DMS 273 (cell line): ENCODE results near the gene RAX2.

Experiments
- DNase-seq: peaks from one replicate; lab custom pipeline; 2025; ENCODE audit not compliant: unreplicated experiment; lab: John Stamatoyannopoulos, UW

Gene RAX2

DNA sequence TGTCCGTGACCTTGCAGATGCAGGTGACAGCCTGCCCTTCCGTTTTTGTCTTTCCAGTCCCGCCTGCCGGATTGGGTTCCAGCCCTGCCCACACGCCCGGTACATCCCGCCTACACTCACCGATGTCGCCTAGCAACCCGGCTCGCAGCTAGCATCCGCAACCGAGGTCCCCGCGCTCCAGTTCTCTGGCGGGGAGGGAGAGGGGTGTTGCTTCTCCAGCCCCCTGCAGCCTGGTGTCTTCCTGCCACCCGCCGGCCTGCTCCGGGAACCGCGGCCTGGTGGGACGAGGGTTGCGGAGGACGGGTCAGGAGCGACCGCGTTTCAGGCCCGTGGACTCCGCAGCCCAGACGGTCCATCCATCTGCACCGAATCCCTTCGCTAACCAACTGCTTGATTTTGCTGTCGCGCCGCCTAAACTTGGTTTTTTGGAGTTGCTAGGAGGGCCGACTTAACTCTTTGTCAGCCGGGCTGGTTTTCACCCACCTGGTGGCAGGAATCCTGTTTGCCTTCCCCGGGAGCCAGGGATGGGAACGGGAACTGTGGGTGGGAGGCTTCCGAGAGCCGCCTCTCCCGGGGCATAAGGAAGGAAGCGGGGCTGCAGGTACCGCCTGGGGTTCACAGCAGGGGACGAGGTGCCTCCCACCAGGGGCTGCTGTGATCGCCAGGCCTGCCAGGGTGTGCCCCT lies 29.5 kb upstream of the RAX2 start:
- peak; percentile 87 for DNase-seq

DNA sequence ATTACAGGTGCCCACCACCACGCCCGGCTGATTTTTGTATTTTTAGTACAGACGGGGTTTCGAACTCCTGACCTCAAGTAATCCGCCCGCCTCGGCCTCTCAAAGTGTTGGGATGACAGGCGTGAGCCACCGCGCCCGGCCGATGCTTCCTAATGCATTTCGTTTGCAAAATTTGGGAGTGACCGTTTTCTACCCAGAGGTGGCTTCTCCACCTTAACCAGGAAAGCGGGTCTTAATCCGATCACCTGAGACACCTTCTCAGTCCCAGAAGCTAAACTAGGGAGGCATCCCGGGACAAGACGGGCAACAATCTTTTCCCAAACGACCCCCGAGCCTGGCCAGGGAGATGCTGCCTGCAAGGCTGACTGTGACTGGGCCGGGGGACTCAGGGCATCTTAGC lies 29.0 kb upstream of the RAX2 start:
- DNase-seq, result no peak

DNA sequence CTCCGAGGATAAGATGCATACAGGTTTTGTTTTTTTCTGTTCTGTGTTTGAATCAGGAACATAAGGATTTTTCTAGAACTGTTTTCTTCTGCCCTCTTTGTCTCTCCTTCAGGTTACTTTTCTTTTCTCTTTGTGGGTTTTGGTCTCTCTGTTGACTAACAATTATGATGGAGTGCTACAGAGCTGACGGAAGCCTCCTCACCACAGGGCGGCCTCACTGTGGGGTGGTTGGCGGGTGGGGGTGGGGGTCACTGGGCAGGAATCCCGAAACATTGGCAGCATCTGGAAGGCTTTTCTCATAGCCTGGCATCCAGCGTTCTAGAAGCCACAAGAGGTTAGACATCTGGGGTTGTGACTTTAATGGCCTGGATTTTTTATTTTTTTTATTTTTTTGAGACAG lies 26.1 kb upstream of the RAX2 start:
- DNase-seq, result no peak

DNA sequence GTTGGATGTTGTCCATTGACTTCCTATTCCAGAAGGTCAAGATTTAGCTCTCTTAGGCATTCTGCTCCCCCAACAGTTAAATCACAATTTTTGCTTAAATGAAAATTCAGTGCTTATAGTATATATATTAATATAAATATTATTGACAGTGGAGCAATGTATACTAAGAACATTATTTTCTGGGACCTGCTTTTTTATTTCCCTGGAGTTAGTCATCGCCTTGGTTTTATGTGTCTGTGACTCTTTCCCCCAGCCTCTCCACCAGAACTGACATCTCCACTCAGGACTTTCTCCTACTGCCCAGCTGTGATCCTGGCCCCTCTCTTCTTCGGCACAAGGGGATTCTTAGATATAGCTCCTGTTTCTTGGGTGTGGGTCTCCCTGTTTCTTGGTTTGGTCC lies 24.3 kb upstream of the RAX2 start:
- no peak for DNase-seq

DNA sequence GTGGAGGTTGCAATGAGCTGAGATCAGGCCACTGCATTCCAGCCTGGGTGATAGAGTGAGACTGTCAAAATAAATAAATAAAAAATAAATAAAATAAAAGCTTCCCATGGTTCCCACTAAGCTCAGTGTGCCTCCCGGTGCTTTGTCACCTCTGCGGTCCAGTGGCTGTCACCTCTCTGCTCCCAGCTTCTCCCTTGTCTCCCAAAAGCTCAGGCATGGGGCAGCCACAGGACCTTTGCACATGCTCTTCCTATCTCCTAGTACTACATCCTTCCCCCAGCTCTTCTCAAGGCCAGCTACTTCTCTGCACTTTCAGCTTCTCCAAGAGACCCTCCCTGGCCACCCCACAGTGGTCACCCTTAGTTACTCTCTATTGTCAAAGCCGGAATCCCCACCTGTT lies 21.8 kb upstream of the RAX2 start:
- no peak for DNase-seq

DNA sequence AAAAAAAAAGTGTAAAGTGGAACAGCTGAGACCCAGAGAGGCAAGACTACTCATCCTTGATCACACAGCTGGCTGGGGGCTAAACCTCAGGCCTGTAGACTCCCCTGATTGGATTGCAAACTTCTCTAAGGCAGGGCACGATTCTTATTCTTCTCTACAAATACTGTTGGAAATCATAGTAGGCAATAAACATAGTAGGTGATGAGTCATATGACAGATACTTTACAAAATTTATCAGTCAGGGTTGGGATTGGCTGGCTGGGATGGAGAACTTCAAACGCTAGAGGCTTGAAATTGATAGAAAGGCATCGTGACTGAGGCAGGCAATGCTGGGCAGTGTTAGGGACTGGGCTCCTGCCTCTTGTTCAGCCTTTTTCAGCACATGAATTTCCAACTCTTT lies 20.1 kb upstream of the RAX2 start:
- DNase-seq, result no peak

DNA sequence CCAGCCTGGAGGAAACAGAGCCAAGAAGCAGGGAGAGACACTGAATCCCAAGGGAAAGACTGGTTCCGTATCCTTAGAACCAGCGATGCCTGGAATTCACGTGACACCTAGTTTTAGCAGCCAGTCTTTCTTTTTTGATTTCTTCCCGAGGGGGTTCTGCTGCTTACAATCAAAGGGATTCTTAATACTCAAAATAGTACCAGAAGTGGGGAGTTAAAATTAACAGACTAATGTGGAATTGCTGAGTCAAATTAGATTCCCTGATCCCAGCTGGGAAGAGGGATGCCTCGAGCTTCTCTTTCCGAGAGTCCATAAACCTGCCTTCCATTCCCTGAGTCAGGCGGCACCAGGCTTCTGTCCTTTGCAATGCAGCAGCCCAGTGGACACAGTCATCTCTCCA lies 18.9 kb upstream of the RAX2 start:
- no peak for DNase-seq

DNA sequence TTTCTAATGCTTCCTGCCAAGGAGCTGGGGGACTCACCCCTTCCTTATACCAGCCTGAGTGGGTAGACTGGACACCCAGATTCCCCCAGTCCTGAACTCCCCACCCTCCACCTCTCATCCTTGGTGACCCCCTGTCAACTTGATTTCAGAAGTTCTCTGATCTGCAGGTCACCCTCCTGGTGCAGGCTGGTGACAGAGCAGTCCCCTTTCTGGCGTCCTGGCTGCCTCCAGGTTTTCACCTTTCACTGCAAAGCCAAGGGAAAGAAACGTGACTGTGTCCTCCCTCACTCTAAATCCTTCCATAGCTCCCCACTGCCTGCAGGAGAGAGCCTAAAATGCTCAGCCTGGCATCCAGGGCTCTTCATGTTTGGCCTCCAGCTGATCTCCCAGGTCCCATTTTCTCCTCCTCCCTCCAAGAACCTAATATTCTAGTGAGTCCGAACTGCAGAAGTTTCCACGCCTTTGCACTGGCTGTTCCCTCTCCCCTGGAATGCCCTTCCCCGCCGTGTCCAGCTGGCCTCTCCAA lies 18.2 kb upstream of the RAX2 start:
- no peak for DNase-seq

DNA sequence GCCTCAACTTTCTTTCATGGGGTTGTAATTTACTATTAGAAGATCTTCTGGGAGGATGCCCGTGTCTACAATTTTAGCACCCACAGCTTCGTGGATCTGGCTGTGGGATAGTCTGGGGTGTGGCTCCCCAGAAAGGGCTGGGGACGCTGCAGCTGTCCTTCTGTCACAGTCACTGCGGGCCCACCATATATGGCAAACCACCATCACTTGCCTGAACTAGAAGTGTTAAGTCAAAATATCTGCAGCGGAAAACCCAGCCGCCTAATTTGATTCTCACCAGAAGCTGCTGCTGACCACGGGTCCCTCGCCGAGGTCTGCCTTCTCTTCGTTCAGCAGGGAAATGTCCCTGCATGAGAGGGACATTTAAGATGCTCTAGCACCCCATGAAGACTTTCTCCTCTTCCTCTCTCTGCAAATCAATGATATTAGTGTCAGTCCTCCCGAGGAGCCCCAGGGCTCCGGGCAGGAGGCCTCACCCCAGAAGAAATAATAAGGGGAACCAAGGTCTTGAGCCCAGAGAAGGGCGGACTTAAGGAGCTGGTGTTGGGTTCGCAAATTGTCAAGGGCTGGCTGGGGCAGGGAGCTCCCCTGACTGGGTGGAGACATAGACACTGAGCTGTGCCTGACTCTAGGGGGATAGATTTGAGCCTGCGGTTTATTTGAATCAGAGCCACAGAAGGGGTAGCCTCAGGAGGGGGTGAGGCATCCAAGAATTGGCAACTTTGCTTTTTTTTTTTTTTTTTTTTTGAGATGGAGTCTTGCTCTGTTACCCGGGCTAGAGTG lies 17.2 kb upstream of the RAX2 start:
- no peak for DNase-seq

DNA sequence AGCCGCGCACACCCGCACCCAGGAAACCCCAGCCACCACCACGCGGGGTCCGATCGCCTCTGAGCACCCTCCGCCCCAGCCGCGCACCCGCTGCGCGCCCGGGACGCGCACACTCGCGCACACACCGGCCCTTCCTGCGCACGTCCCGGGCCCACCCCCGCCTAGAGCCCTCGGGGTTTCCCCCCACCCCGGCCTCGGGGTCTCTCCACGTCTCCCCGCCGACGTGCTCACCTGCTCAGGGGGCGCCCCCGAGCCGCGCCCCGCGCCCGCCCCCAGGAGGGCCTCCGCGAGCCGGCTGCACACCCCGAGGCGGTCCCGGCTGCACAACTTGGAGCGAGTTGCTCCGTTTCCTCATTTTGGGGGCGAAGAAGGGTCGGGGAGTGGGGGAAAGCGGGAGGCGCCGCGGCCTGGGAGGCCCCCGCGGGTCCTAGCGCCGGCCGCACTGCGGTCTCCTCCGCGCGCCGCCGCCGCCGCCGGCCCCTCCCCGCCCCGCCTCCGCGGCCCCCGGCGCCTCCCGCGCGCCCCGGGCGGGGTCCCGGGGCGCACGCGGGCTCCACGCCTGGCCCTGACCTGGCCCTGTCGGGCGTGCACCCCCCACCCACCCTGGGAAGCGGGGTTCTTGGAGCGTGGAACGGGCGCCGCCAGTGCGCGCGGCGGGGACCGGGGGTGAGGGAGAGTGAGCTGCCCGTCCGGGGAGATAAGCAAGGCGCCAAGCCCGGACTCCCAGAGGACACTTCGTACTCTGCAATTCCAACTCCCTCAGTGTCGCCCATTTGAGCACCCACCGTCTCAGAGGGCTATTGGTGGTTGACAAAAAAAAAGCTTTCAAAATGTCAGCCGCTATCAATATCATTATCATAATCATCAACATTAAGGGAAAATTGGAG lies 14.2 kb upstream of the RAX2 start, which contains the start of gene MATK:
MATK (minus strand) TSS at position 444 of the 887 bp plus-strand sequence. CDS start 1,246 bp downstream, outside the sequence.
- DNase-seq, result peak; percentile 76

DNA sequence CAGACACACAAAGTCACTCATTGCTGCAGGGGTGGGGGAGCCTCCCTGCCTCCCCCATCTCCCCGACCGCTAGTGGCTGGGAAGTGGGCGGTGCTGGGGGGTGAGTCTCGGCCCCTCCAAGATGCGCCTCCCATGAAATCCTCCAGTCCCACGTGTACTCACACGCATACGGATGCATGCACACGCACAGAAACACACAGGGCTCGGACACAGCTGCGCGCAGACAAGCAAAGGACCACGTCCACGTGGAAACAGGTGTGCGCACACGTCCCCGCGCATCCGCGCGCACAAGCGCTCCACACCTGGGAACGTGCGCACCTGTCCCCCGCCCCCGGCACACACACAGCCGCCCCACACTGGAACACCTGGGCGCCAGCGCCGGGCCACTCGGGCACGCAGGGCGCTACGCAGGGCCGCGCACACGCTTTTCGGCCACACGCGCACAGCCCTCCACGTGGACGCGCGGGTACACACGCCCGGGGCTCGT lies 13.5 kb upstream of the RAX2 start:
- peak; percentile 72 for DNase-seq

DNA sequence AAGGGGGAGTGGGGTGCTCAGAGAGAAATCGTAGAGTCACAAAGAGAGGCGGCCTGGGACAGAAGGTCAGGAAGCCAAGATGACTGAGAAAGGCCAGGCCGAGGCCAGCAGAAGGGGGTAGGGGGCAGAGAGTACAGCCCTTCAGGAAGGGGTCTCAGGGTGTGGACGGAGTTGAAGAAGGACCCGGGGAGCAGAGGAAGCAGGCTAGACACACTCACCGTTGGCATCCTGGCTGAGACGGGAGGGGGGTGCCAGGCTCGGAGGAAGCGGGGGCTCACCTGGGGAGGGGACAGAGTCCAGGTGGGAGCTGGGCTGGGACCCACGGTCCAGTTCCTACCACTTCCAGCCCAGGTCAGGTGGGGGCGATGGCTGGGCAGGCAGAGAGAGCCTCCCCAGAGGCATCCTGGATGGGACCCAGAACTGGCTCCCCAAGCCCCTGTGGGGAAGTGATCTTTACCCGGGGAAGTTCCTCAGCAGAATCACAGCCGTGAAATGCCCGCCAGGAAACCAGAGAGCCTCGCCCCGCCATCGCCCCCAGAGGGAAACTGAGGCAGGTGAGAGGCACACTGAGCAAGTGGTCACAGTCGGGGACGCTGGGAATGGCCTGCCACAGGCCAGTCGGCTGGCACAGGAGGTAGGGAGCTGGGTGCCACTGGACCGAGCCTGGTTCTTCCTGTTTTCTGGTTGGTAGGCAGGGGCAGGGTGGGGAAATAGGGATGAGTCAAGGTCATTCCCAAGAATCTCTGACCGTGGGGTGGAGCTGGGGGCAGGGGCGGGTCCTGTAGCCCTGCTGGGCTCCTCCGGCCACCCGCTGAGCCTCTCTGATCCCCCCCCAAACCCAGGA lies 12.8 kb upstream of the RAX2 start:
- DNase-seq, result no peak

DNA sequence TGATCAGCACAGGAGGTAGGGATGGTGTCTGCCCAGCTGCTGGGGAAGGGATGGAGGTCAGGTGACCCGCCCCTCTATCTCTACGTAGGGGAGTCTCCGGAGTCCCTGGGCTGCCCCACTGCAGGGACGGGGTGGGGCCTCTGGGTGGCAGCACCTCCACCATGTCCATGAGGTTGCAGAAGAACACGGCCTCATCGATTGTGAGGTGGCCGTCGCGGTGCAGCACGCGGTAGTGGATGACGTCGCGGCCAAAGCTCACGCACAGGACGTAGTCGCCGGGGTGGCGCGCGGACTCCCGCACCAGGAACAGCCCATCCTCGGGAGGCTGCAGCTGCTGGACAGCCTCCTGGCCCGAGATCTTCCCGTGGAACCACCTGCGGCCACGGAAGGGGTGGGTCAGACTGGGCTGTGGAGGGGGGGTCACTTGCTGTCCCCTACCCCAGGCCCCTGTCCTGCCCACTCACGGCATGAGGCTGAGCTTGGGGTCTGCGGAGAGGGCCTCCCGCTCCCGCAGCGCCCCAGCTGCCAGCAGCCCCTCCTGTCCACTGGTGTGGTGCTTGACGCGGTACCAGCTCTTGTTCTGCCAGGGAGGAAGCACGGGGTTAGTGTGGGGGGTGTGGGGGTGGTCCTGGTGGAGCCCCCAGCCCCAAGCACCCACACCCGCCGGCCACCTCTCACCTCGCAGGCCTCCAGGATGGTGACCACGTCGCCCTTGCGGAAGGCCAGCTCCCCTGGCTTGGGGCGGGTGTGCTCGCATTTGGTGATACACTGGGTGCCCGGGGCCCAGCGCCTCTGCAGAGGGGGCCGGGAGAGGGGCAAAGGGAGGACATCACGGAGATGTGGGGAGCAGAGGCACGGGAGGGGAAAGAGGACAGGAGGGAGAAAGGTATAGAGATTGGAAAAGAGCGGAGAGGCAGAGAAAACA lies 11.9 kb upstream of the RAX2 start:
- DNase-seq, result no peak

DNA sequence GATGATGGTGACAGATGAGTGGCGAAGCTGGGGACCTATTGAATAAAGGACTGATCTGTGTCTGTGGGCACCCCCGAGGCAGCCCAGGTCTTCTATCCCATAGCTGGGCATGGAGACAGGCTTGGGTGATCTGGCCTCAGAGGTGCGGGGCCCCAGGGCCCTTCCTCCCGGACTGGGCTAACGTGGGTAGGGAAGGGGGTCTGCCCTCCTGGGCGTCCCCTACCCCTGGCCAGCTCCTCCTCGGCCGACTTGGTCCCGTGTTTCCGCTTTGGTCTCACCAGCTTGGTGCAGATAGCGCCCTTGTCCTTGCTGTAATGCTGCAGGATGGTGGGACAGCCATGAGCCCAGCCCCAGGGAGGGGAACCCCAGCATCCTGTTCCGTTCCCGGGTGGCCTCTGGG lies 10.9 kb upstream of the RAX2 start:
- no peak for DNase-seq

DNA sequence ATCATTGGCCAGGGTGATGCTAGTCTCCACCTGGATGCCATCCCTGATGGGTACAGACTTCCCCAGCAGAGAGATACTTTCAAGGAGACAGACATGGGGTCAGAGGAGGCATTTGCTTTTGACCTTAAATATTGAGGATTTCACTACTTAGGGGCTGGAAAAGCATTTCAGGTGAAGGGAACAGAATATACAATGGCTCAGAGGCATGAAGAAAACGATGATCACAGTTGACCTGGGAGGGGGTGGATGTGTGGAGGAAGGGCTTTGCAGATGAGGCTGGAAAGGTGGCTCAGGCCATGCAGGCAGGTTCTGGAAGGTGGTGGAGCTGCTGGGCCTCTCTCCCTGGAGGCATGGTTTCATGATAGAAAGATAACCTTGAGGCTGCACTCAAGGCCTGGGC lies 10.3 kb upstream of the RAX2 start:
- no peak for DNase-seq

DNA sequence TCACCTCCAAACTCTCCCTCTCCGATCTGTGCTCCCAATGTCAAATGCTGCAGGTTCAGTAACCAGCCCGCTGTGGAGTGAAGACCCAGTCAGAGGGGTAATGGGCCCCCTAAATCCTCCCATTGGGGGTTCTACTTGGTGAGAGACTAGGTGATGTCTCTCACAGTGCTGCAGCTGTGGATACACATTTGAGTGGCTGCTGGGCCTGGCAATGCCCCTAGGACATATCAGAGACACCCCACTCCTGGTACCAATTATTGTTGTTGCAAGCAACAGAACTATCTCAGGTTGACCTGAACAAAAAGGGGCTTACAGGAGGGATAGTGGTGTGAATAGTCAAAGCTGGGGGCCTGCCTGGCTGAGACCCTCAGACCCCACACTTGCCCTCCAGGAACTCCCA lies 9.6 kb upstream of the RAX2 start:
- DNase-seq, result no peak

DNA sequence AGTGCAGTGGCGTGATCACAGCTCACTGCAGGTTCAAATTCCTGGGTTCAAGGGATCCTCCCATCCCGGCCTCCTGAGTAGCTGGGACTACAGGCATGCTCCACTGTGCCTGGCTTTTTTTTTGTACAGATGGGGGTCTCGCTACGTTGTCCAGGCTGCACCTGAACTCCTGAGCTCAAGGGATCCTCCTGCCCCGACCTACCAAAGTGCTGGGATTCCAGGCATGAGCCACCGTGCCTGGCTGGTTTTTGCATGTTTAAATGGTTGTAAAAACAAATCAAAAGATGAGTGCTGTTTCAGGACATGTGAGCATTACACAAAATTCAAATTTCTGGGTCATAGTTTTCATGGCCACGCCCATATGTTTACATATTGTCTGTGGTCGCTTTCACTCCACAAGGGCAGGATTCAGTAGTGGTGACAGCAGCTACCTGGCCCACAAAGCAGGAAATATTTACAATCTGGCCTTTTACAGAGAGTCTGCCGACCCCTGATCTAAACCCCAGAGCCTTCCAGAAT lies 8.8 kb upstream of the RAX2 start:
- DNase-seq, result peak; percentile 42

DNA sequence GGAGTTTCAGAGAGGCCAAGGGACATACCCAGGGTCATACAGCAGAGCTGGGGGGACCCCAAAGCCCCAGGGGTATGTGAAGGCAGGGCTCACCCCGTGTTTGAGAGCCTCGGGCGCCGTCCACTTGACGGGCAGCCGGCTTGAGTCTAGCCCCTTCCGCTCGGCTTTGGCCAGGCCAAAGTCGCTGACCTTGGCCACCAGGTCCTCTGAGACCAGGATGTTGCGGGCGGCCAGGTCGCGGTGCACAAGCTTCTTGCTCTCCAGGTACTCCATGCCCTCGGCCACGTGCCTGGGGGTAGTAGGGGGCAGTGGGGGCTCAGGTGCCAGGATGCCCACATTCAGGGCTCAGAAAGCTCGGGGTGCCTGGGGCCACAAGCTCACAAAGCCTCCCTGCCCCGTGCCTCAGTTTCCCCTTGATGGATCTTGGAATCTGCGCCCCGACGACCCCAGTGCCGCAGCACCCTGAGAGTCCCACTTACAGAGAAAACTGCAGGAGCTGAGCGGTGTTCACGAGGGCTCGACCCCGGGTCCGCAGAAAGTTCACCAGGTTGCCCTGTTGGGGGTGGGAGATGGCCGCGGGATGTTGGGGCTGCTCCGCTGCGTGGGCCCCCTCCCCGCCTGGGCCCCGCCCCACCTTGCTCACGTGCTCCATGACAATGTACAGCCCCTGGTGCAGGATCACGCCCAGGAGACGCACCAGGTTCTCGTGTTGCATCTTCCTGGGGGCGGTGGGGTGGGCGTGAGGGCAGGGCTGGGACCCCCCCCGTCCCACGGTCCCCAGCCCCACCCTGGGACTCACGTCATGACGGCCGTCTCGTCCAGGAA lies 7.1 kb upstream of the RAX2 start:
- peak; percentile 54 for DNase-seq
